Prostate gland (tissue), 2 donors: ENCODE measurements around the gene CCNJL. TPM values are rescaled to one million over a fixed set of nuclear protein-coding genes. Genes with fewer than 3 reads are reported as not detected.

Experiments
- DNase-seq: peaks from one replicate; pipeline ENCODE4 v3.0.0-alpha.2; 2019; ENCODE audit warnings: low spot score
- H3K27ac ChIP-seq, 2 donors: fragments of 200-600 bp; sonication (generic); 2 replicates each; pipeline ENCODE4 v1.5.1; 2017 to 2019
- H3K27me3 ChIP-seq: fragments of 200-600 bp; sonication (generic); replicated peaks from 2 replicates; pipeline ENCODE4 v1.5.1; 2019; ENCODE audit not compliant: insufficient read depth
- H3K36me3 ChIP-seq, 2 donors: fragments of 200-600 bp; sonication (generic); 1 replicate in 1 of 2; 2 replicates in 1 of 2; pipeline versions ENCODE4 v1.5.1 to v1.8.1; 2017 to 2019
- H3K4me1 ChIP-seq: fragments of 200-600 bp; sonication (generic); replicated peaks from 2 replicates; pipeline ENCODE4 v1.5.1; 2019
- H3K4me3 ChIP-seq, 2 donors: fragments of 200-600 bp; sonication (generic); 2 replicates each; pipeline ENCODE4 v1.5.1; 2017 to 2019
- H3K9me3 ChIP-seq: fragments of 200-600 bp; sonication (generic); 2 replicates; pipeline ENCODE4 v1.5.1; 2017
- CTCF ChIP-seq, 4 experiments: fragments of 200-600 bp in 2 of 4; fragments of 450-650 bp in 2 of 4; sonication (generic) in 2 of 4; IDR thresholded peaks; 1 replicate in 3 of 4; 2 replicates in 1 of 4; pipeline ENCODE4 v1.5.1; 2016 to 2019; ENCODE audit warnings: antibody characterized with exemption in 4 of 4, mild to moderate bottlenecking in 2 of 4, moderate library complexity in 2 of 4
- POLR2A ChIP-seq: fragments of 450-650 bp; IDR thresholded peaks from one replicate; pipeline ENCODE4 v1.6.1; 2016; ENCODE audit warnings: antibody characterized with exemption, mild to moderate bottlenecking
- POLR2AphosphoS5 ChIP-seq: sonication (generic); formaldehyde crosslinking; IDR thresholded peaks from one replicate; pipeline ENCODE4 v1.6.1; 2017; ENCODE audit warnings: antibody characterized with exemption
- WGBS: methylation state at CpG from one replicate; pipeline ENCODE4 v1.1.5; 2018; 5-methylcytosine and 5-hydroxymethylcytosine counted together
- intact Hi-C: fragments of 100-400 bp; cut with DNase I; formaldehyde crosslinking; loops from one replicate; pipeline ENCODE4 v1.14.2; 2022
- total RNA-seq, 2 donors: library from RNA; depleted of rRNA; stranded (reverse); fragments of >200 nt; gene quantifications; one replicate each; pipeline ENCODE4 v1.1.0, GENCODE V29; 2016

Gene CCNJL
- total RNA-seq, 2 donors from 2014 or later, result 4.1 to 26.7 TPM

GRCh38 chr5:160245506-160246086 lies 66.8 kb downstream of the CCNJL start:
- intact Hi-C loops, result no loop called here
- H3K27me3 ChIP-seq, result no peaks in the 10 kb centered on the region
- no peak for DNase-seq
- no peaks in the 10 kb centered on the region for H3K9me3 ChIP-seq
- no peak for TF ChIP-seq CTCF (IDR thresholded peaks at IDR 0.05)
- no peak for TF ChIP-seq POLR2A
- no peak for TF ChIP-seq POLR2AphosphoS5
- no peaks in the 10 kb centered on the region for H3K4me1 ChIP-seq
- H3K36me3 ChIP-seq, result no peaks in the 10 kb centered on the region
- no peak overlapping the region for H3K4me3 ChIP-seq
- 55% methylated on average over 9 of the region's 9 CpGs for WGBS
- no peak overlapping the region for H3K27ac ChIP-seq

GRCh38 chr5:160242145-160242544 lies 70.2 kb downstream of the CCNJL start:
- DNase-seq, result no peak
- H3K4me3 ChIP-seq, result no peak overlapping the region
- intact Hi-C loops, result no loop called here
- no peaks in the 10 kb centered on the region for H3K4me1 ChIP-seq
- no peaks in the 10 kb centered on the region for H3K9me3 ChIP-seq
- TF ChIP-seq CTCF (IDR thresholded peaks at IDR 0.05) (no peak), POLR2A (no peak), POLR2AphosphoS5 (no peak)
- WGBS, result 78% methylated on average over 3 of the region's 3 CpGs
- no peaks in the 10 kb centered on the region for H3K27me3 ChIP-seq
- no peak overlapping the region for H3K27ac ChIP-seq
- no peaks in the 10 kb centered on the region for H3K36me3 ChIP-seq

GRCh38 chr5:160240350-160240749 lies 72.0 kb downstream of the CCNJL start:
- Histone ChIP-seq H3K27me3 (no peaks in the 10 kb centered on the region), H3K9me3 (no peaks in the 10 kb centered on the region), H3K27ac (no peak overlapping the region), H3K36me3 (no peaks in the 10 kb centered on the region), H3K4me3 (no peak overlapping the region), H3K4me1 (no peaks in the 10 kb centered on the region)
- no peak for DNase-seq
- intact Hi-C loops, result no loop called here
- 26% methylated on average over 3 of the region's 3 CpGs for WGBS
- TF ChIP-seq CTCF (IDR thresholded peaks at IDR 0.05), result no peak

- Histone ChIP-seq H3K4me1 (no peaks in the 10 kb centered on the region), H3K27ac (no peak overlapping the region), H3K4me3 (no peak overlapping the region), H3K36me3 (no peaks in the 10 kb centered on the region), H3K27me3 (no peaks in the 10 kb centered on the region), H3K9me3 (no peaks in the 10 kb centered on the region)
- TF ChIP-seq CTCF (IDR thresholded peaks at IDR 0.05), result no peak
- no peak for TF ChIP-seq POLR2A
- no peak for TF ChIP-seq POLR2AphosphoS5
- 77% methylated on average over 5 of the region's 5 CpGs for WGBS
- intact Hi-C loops, result no loop called here
- DNase-seq, result no peak
These were observed 74.7 kb downstream of the CCNJL start for GRCh38 chr5:160237571-160238093.

- no peaks in the 10 kb centered on the region for H3K9me3 ChIP-seq
- no peaks in the 10 kb centered on the region for H3K27me3 ChIP-seq
- H3K36me3 ChIP-seq, result no peaks in the 10 kb centered on the region
- DNase-seq, result no peak
- TF ChIP-seq CTCF (IDR thresholded peaks at IDR 0.05) (no peak), POLR2AphosphoS5 (no peak), POLR2A (no peak)
- H3K4me3 ChIP-seq, result no peak overlapping the region
- no peaks in the 10 kb centered on the region for H3K4me1 ChIP-seq
- H3K27ac ChIP-seq, result no peak overlapping the region
- WGBS, result 91% methylated on average over 5 of the region's 5 CpGs
- intact Hi-C loops, result no loop called here
These were observed 76.6 kb downstream of the CCNJL start for GRCh38 chr5:160235731-160236130.
